Choroid plexus epithelial cell (primary cell): ENCODE results near the gene KRTAP10-12.

Experiments used
- DNase-seq: peaks from one replicate; pipeline ENCODE4 v3.0.0-alpha.2; 2010; ENCODE audit warnings: low read depth
- H3K4me3 ChIP-seq: 2 replicates; pipeline ENCODE4 v1.5.1; 2011; ENCODE audit warnings: low read depth, mild to moderate bottlenecking, control low read depth, low read length, moderate library complexity
- TF ChIP-seq, protein P1 (sequence below): conservative IDR thresholded peaks from 2 replicates; pipeline ENCODE4 v1.5.1; 2011; ENCODE audit warnings: low read depth, mild to moderate bottlenecking, control low read depth, inconsistent platforms, low read length, moderate library complexity

KRTAP10-12 gene

DNA sequence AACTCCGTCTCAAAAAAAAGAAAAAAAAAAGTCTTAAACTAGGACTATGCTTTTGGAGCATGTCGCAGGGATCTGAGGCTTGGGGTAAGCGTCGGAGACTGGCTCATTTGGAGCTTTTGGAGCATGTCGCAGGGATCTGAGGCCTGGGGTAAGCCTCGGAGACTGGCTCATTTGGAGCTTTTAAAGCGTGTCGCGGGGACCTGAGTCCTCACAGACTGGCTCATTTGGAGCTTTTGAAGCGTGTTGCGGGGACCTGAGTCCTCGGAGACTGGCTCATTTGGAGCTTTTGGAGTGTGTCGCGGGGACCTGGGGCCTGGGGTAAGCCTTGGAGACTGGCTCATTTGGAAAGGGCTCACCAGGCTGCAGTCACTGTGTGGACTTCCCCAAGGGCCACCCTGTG lies 28.0 kb downstream of the KRTAP10-12 start:
- no peak for DNase-seq
- TF ChIP-seq, protein P1, sequence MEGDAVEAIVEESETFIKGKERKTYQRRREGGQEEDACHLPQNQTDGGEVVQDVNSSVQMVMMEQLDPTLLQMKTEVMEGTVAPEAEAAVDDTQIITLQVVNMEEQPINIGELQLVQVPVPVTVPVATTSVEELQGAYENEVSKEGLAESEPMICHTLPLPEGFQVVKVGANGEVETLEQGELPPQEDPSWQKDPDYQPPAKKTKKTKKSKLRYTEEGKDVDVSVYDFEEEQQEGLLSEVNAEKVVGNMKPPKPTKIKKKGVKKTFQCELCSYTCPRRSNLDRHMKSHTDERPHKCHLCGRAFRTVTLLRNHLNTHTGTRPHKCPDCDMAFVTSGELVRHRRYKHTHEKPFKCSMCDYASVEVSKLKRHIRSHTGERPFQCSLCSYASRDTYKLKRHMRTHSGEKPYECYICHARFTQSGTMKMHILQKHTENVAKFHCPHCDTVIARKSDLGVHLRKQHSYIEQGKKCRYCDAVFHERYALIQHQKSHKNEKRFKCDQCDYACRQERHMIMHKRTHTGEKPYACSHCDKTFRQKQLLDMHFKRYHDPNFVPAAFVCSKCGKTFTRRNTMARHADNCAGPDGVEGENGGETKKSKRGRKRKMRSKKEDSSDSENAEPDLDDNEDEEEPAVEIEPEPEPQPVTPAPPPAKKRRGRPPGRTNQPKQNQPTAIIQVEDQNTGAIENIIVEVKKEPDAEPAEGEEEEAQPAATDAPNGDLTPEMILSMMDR = no peak
- H3K4me3 ChIP-seq = no peak overlapping the region

DNA sequence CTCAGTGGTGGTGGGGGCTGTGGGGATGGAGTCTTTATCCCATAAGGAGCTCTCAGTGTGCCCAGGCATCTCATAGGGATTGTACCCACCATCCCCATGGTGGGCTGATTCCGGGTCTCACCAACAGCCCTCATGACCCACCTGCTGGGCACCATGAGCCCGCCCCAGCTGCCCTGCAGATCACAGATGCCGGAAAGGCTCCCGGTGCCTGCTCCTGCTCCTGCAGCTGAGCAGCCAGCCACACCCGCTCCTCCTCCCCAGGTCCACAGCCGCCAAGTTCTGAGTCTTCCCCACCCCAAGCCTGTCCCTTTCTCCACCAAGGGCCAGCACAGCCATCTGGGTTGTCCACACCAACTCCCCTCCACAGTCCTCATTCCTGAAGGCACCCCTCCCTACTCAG lies 29.9 kb downstream of the KRTAP10-12 start:
- TF ChIP-seq, protein P1 = no peak
- H3K4me3 ChIP-seq = no peak overlapping the region
- DNase-seq = no peak

DNA sequence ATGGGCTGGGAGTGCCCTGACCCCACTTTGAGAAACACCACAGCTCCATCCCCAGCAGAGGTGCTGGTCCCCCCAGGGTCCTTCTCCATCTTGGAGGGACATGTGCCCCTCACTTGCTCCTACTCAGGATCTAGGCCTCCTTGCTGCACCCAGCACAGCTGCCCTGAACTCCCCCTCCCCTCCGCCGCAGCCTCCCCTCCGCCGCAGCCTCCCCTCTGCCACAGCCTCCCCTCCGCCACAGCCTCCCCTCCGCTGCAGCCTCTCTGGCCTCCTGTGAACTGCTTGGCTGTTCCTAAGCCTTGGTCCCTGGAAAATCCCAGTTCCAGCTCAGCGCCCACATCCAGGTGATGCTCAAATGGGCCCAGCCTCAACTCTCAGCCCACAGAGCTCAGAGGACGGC lies 30.3 kb downstream of the KRTAP10-12 start:
- no peak for DNase-seq
- H3K4me3 ChIP-seq = no peak overlapping the region
- TF ChIP-seq, protein P1 = no peak

DNA sequence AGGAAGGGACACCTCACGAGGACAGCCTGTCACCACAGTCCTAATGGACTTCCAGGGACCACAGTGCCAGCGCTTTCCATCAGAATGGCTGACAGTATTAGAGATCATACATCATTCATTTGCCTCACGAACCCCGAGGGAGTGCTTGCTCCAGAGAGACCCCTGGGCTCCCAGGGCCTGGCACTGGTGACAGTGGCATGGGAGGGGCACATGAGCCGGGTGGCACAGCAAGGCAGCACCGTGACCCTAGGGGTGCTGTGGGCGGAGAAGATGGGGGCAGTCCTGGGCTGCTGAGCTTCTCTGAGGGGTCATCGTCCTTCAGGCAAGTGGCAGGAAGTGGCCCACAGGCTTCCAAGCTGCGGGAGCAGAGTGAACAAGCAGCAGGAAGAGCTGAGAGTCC lies 30.8 kb downstream of the KRTAP10-12 start:
- H3K4me3 ChIP-seq = no peak overlapping the region
- TF ChIP-seq, protein P1 = no peak
- DNase-seq = no peak

DNA sequence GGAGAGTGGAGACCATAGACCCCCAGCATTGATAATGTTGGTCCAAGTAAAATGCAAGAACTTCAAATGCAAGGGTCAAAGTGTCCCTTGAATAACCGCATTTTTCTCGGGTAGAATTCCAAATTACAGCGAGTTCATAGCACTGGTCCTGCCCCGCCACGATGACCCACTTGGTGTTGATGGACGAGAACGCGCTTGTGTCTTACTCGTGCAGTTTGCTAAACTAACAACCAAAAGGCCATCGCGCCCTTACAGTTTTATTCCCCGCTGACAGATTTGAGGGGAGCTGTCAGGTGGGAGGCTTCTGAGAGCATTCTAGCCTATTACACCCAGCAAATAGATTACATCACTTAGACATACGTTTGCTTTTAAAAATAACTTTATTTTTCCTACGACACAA lies 31.7 kb downstream of the KRTAP10-12 start:
- DNase-seq = no peak
- TF ChIP-seq, protein P1 = no peak
- no peak overlapping the region for H3K4me3 ChIP-seq

DNA sequence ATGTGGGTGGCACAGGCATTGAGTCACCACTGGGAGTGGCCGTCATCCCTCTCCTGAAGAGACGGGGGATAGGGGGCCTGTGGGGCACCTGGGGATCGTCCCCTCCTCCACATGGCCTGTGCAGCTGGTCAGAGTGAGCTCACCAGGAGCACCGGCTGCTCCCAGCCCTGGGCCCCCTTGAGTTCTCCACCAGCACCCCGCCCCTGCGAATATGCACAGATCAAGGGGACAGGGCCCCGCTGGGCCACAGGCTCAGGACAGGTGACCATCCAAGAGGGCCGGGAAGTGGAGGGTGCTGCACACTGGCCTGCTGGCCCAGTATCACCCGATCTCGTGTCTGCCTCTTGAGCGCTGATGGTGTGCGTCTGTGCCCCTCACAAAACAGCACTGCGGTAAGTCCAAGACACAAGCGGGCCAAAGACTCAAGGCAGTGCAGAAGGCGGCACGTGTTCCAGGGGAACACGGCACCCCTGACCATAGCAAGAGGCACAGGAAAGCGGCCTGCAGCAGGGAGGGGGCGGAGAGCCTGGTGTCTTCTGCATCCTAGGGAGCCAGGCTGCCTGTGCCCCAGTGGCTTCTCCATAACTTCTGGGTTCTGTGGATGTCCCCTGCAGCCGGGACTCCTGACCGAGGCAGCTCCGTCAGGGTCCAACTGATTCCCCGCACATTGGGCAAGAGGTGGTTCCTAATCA lies 32.5 kb downstream of the KRTAP10-12 start:
- DNase-seq = no peak
- H3K4me3 ChIP-seq = no peak overlapping the region
- TF ChIP-seq, protein P1 = no peak

DNA sequence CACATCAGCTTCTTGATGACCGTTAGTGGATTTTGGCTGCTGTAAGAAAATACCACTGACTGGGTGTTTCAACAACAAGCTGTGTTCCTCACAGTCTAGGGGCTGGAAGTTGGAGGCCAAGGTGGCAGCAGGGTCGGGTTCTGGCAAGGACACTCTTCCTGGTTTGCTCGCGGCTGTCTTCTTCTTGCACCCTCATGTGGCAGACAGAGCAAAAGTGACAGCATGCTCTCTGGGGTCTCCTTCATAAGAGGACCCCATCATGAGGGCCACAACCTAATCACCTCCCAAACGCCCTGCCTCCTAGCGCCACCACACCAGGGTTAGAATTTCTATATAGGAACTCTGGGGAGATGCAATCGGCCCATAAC lies 33.0 kb downstream of the KRTAP10-12 start:
- TF ChIP-seq, protein P1 = no peak
- DNase-seq = no peak
- no peak overlapping the region for H3K4me3 ChIP-seq
